ENCODE data around the gene ZNF621.

GRCh38 chr3:40572588-40572987 lies 47.8 kb downstream of the ZNF621 start:
- TF ChIP-seq EP300 (IDR thresholded peaks at IDR 0.05) (no peak), POLR2A (IDR thresholded peaks at IDR 0.05) (no peak), CTCF (IDR thresholded peaks at IDR 0.05) (no peak), POLR2AphosphoS5 (IDR thresholded peaks at IDR 0.05) (no peak)
